ENCODE data around the gene MYO15A. TPM values are rescaled to one million over a fixed set of nuclear protein-coding genes. Genes with fewer than 3 reads are reported as not detected.

The MYO15A gene
- total RNA-seq, 2 donors from 2014 or later, result 1.7 to 2.4 TPM

GRCh38 chr17:18195246-18195645 is 86.7 kb downstream of the MYO15A start:
- no peak overlapping the region for H3K9ac ChIP-seq (ENCODE audit: extremely low read depth, low read length, poor library complexity, severe bottlenecking)
- peaks cover 83% of the 10 kb centered on the region for H3K36me3 ChIP-seq (ENCODE audit: control insufficient read depth, insufficient read depth, low read length)
- no peak overlapping the region for H3K4me3 Mint-ChIP-seq
- DNase-seq, result no peak
- 90 to 92% methylated on average over 2 to 5 of the region's 5 CpGs for WGBS, 2 experiments (ENCODE audit: insufficient coverage in 1 of 2, insufficient read length in 1 of 2)
- H3K4me1 ChIP-seq (ENCODE audit: control insufficient read depth, insufficient read depth, low read length), result no peaks in the 10 kb centered on the region
- H3K9me3 Mint-ChIP-seq, result no peaks in the 10 kb centered on the region
- H3K4me1 Mint-ChIP-seq, result no peaks in the 10 kb centered on the region
- H3K4me3 ChIP-seq (ENCODE audit: low read length), result no peak overlapping the region
- H3K36me3 Mint-ChIP-seq (ENCODE audit: low read depth), result peaks cover 54% of the 10 kb centered on the region
- no peak overlapping the region for H3K27ac ChIP-seq (ENCODE audit: low read depth, low read length)
- H3K27ac Mint-ChIP-seq, result no peak overlapping the region
- TF ChIP-seq CTCF (conservative IDR thresholded peaks at IDR 0.05), result no peak
- no peaks in the 10 kb centered on the region for H3K27me3 ChIP-seq (ENCODE audit: control insufficient read depth, insufficient read depth, low read length, poor library complexity, severe bottlenecking)
- no peaks in the 10 kb centered on the region for H3K9me3 ChIP-seq (ENCODE audit: control insufficient read depth, low read length)
- H3K27me3 Mint-ChIP-seq (ENCODE audit: insufficient read depth), result no peaks in the 10 kb centered on the region

GRCh38 chr17:18197535-18198194 is 89.1 kb downstream of the MYO15A start:
- Histone ChIP-seq H3K4me3 (ENCODE audit: low read length) (no peak overlapping the region), H3K9me3 (ENCODE audit: control insufficient read depth, low read length) (no peaks in the 10 kb centered on the region), H3K4me1 (ENCODE audit: control insufficient read depth, insufficient read depth, low read length) (peaks cover 9% of the 10 kb centered on the region), H3K36me3 (ENCODE audit: control insufficient read depth, insufficient read depth, low read length) (peaks cover 74% of the 10 kb centered on the region), H3K27me3 (ENCODE audit: control insufficient read depth, insufficient read depth, low read length, poor library complexity, severe bottlenecking) (no peaks in the 10 kb centered on the region), H3K9ac (ENCODE audit: extremely low read depth, low read length, poor library complexity, severe bottlenecking) (no peak overlapping the region), H3K27ac (ENCODE audit: low read depth, low read length) (no peak overlapping the region)
- 92 to 100% methylated on average over 3 of the region's 3 CpGs for WGBS, 2 experiments (ENCODE audit: insufficient coverage in 1 of 2, insufficient read length in 1 of 2)
- Mint-ChIP-seq H3K4me3 (no peak overlapping the region), H3K9me3 (no peaks in the 10 kb centered on the region), H3K27me3 (ENCODE audit: insufficient read depth) (no peaks in the 10 kb centered on the region), H3K27ac (no peak overlapping the region), H3K4me1 (peaks cover 13% of the 10 kb centered on the region), H3K36me3 (ENCODE audit: low read depth) (peaks cover 48% of the 10 kb centered on the region)
- TF ChIP-seq CTCF (conservative IDR thresholded peaks at IDR 0.05), result no peak
- DNase-seq, result no peak

- WGBS, 2 experiments (ENCODE audit: insufficient coverage in 1 of 2, insufficient read length in 1 of 2), result 93 to 100% methylated on average over 3 to 4 of the region's 4 CpGs
- Histone ChIP-seq H3K4me3 (ENCODE audit: low read length) (no peak overlapping the region), H3K9ac (ENCODE audit: extremely low read depth, low read length, poor library complexity, severe bottlenecking) (no peak overlapping the region), H3K9me3 (ENCODE audit: control insufficient read depth, low read length) (no peaks in the 10 kb centered on the region), H3K4me1 (ENCODE audit: control insufficient read depth, insufficient read depth, low read length) (peaks cover 12% of the 10 kb centered on the region), H3K27me3 (ENCODE audit: control insufficient read depth, insufficient read depth, low read length, poor library complexity, severe bottlenecking) (no peaks in the 10 kb centered on the region), H3K27ac (ENCODE audit: low read depth, low read length) (no peak overlapping the region), H3K36me3 (ENCODE audit: control insufficient read depth, insufficient read depth, low read length) (peaks cover 69% of the 10 kb centered on the region)
- Mint-ChIP-seq H3K36me3 (ENCODE audit: low read depth) (peaks cover 45% of the 10 kb centered on the region), H3K9me3 (no peaks in the 10 kb centered on the region), H3K4me1 (peaks cover 18% of the 10 kb centered on the region), H3K27ac (no peak overlapping the region), H3K27me3 (ENCODE audit: insufficient read depth) (no peaks in the 10 kb centered on the region), H3K4me3 (no peak overlapping the region)
- TF ChIP-seq CTCF (conservative IDR thresholded peaks at IDR 0.05), result no peak
- no peak for DNase-seq
These were observed 90.0 kb downstream of the MYO15A start for GRCh38 chr17:18198530-18198929.

All from endodermal cell (in vitro differentiated cells).